VCaP (cell line): ENCODE measurements around the gene MEGF8.

Experiments used
- H3K27ac ChIP-seq: fragments of 450-650 bp; 2 replicates; pipeline ENCODE4 v1.5.1; 2017
- CTCF ChIP-seq: fragments of 450-650 bp; conservative IDR thresholded peaks from 2 replicates; pipeline ENCODE4 v1.5.1; 2017; ENCODE audit warnings: mild to moderate bottlenecking, moderate library complexity

MEGF8 gene

DNA sequence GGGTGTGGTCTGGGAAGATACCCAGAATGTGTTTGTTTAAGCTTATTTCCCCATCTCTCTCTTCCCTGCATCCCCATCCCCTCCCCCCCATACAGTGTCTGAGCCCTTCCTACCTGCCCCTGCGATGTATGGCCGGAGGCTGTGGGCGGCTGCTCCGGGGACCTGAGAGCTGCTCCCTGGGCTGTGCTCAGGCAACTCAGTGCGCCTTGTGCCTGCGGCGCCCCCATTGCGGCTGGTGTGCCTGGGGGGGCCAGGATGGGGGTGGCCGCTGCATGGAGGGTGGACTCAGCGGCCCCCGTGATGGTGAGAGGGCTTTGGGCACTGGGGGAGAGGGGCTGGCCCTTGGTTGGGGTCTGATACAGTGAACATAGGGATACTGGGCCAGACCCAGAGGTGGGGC is 42.9 kb downstream of the MEGF8 start:
- no peak overlapping the region for H3K27ac ChIP-seq
- no peak for TF ChIP-seq CTCF

- H3K27ac ChIP-seq: no peak overlapping the region
- TF ChIP-seq CTCF: no peak
These were observed 43.3 kb downstream of the MEGF8 start for GRCh38 chr19:42368765-42369164.

DNA sequence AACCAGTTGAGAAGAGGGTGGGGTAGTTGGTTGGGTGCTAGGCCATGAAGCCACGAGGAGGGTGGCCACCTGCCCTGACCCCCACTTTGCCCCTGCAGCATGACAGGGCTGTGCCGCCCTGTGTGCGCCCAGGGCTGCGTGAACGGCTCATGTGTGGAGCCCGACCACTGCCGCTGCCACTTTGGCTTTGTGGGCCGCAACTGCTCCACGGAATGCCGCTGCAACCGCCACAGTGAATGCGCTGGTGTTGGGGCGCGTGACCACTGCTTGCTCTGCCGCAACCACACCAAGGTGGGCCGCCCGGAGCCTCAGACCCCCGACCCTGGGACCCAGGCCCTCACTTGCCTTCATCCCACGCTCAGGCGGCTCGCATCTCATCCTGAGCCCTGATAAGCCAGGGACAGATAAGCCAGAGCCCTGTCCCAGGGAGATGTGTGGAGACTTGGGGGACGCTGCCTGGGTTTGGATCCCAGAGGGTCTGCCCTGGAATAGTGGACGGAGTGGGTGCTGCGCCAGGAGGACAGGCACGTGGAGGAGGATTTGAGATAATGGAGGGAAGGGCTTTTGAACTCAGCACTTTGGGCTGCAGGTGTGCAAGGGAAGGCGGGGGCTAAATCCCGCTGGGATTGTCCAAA is 44.1 kb downstream of the MEGF8 start:
- no peak for TF ChIP-seq CTCF

DNA sequence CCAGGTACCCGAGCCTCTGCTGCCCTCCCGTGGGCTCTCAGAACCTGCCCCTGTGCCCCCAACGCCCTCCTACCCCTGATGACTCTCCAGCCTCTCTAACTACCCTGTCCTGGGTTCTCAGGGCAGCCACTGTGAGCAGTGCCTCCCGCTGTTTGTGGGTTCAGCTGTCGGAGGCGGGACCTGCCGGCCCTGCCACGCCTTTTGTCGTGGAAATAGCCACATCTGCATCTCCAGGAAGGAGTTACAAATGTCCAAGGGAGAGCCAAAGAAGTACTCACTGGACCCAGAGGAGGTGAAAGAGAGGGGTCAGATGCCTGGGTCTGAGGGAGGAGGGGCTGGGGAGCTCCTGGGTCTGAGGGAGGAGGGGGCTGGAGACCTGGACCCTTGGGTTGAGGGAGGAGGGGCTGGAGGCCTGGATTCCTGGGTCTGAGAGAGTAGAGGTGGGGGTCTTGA is 44.7 kb downstream of the MEGF8 start:
- H3K27ac ChIP-seq: no peak overlapping the region
- no peak for TF ChIP-seq CTCF

More for the DNA sequence above, 44.1 kb downstream of the MEGF8 start:
- H3K27ac ChIP-seq: no peak overlapping the region

DNA sequence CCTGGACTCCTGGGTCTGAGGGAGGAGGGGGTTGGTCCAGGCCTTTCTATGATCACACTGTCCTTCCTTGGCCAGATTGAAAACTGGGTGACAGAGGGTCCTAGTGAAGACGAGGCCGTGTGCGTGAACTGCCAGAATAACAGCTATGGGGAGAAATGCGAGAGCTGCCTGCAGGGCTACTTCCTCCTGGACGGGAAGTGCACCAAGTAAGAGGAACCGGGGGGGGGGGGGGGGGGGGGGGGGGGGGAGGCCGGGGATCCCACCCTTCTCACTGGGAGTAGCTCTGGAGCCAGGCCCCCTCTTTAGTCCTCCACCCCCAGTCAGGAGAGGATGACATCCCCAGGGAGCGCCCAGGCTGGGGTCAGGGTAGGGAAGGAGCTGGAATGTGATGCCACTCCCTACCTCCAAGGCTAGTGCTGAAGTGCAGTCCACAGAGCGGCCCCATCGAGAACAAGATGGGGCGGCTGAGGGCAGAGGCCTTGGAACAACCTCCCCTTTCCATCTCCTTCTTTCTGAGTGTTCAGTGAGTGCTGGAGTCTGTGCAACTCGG is 45.3 kb downstream of the MEGF8 start:
- TF ChIP-seq CTCF: no peak
- H3K27ac ChIP-seq: no peak overlapping the region

- TF ChIP-seq CTCF: no peak
- no peak overlapping the region for H3K27ac ChIP-seq
These were observed 49.5 kb downstream of the MEGF8 start for GRCh38 chr19:42374826-42375376.

- no peak for TF ChIP-seq CTCF
These were observed 50.2 kb downstream of the MEGF8 start for GRCh38 chr19:42375415-42376176.

More at GRCh38 chr19:42375415-42376176, 50.2 kb downstream of the MEGF8 start:
- H3K27ac ChIP-seq: no peak overlapping the region
